Stimulated activated CD4-positive, alpha-beta T cell treated with anti-CD3 and anti-CD28 coated beads, Interleukin-2, amount 100 ng/mL, for 24 hours (primary cell): ENCODE measurements around the gene HLX.

Experiments used
- DNase-seq, 2 donors: peaks; one replicate each; pipeline ENCODE4 v3.0.0-alpha.2; 2020

HLX gene

GRCh38 chr1:220896092-220896491 is 16.8 kb downstream of the HLX start:
- DNase-seq = no peak

DNA sequence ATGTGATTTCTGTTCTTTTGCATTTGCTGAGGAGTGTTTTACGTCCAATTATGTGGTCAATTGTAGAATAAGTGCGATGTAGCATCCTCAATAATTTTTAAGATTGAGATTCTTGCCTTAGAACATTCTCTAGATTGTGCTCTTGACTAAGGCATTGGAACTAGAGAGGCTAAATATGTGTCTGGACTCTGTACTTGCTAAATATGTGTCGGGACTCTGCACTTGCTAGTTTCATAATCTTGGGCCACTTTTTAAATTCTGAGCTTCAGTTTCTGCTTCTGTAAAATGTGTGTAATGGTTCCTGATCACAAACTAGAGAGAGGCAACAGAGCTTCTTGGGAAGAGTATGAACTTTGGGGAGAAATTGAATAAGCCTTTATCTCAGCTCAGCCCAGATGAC is 21.6 kb downstream of the HLX start:
- DNase-seq = no peak

- no peak for DNase-seq
Measured at GRCh38 chr1:220901881-220902280, 22.6 kb downstream of the HLX start.

- DNase-seq = no peak
Measured at GRCh38 chr1:220902916-220903315, 23.7 kb downstream of the HLX start.

DNA sequence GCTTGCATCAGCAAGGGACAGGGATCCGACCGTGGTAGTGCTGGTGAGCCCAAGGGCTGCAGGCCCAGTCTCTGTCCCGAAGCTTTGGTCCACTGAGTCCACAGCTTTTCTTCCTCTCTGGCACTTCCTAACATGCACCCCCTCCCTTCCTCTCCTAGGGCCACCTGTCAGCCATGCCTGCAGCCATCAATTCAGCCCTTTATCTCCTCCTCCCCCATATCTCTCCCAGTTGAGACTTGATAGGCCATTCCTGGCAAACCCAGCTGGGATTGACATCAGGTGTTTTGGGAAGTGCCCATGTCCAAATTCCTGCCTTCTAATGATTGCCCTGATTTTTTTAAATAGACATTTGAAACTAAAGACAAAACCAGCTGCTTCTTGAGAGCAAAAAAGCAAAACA is 25.6 kb downstream of the HLX start:
- DNase-seq = no peak

GRCh38 chr1:220905650-220906560 is 26.7 kb downstream of the HLX start:
- no peak for DNase-seq

- no peak for DNase-seq
Measured at GRCh38 chr1:220906561-220907334, 27.5 kb downstream of the HLX start.

DNA sequence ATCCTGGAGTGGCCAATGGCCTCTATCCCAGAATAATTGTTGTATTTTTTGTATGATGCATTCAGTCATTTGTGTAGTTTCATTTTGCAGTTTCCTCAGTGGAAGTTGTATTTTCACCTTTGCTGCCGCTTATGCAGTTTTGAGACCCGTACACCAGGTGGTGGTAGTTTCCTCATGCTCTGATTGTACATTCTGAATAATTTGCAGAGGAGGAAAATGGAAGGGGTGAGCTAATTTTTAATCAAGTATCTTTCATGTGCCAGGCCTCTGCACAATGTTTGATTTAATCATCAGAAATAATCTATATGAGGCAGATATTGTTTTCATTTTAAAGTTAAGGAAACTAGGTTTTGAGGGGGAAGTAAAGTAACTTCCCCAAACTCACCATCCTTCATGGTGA is 29.5 kb downstream of the HLX start:
- no peak for DNase-seq

DNA sequence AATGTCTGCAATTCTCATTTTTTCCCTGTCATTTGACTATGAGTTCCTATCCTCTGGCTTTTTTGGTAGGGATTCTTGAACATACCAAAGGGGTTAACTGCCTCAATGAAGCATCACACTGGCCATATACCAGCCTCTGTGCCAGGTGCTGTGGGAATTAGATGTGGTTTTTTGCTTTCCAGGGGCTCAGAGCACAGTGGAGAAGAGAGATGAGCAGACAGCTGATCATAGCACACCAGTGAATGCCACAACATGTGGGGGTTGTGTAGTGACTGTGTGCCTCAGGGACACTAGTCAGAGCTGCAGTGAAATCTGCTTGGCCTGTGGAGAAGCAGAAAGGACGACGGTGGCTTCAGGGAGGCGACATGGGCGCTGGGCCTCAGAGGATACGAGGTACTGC is 30.8 kb downstream of the HLX start:
- DNase-seq = no peak

GRCh38 chr1:220914283-220915116 is 35.3 kb downstream of the HLX start:
- DNase-seq = no peak

- no peak for DNase-seq
Measured at GRCh38 chr1:220915117-220915440, 35.8 kb downstream of the HLX start.

DNA sequence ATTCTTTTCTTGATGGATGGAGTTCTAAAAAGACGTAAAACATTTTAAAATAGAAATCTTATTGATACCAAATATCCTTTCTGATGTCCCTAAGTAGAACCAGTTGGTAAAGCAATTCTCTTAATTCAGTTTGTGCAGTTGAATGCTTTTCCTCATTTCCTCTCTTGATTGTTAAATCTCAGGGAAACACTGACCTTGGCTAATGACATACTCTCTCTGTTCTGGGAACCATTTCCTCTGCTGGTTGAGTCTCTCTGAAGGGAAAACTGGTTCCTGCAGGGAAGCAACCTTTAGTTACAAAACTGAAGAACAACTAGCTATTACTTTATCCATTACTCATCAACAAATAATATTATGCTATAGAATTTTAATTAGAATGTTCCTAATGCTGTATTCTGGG is 36.7 kb downstream of the HLX start:
- no peak for DNase-seq

- DNase-seq = no peak
Measured at GRCh38 chr1:220917101-220917500, 37.9 kb downstream of the HLX start.

- DNase-seq = no peak
Measured at GRCh38 chr1:220917535-220918209, 38.4 kb downstream of the HLX start.

- no peak for DNase-seq
Measured at GRCh38 chr1:220918285-220918951, 39.2 kb downstream of the HLX start.

- no peak for DNase-seq
Measured at GRCh38 chr1:220920967-220921366, 41.7 kb downstream of the HLX start.

DNA sequence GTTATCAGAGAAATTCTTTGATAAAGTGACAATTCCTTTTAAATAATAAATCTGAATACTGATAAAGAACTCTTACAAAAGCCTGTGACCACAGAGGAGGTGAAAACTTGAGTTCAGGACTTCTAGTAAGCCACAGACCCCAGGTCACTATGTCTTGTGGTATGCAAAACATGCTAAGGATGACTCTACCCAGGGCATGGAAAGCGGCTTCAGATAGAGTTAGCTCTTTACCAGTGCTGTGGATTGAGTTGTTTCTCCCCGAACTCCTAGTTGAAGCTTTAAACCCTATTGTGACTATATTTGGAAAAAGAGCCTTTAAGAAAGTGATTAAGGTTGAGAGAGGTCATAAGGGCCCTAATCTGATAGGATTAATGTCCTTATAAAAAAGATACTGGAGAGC is 42.3 kb downstream of the HLX start:
- DNase-seq = no peak

- no peak for DNase-seq
Measured at GRCh38 chr1:220921971-220922635, 42.9 kb downstream of the HLX start.

DNA sequence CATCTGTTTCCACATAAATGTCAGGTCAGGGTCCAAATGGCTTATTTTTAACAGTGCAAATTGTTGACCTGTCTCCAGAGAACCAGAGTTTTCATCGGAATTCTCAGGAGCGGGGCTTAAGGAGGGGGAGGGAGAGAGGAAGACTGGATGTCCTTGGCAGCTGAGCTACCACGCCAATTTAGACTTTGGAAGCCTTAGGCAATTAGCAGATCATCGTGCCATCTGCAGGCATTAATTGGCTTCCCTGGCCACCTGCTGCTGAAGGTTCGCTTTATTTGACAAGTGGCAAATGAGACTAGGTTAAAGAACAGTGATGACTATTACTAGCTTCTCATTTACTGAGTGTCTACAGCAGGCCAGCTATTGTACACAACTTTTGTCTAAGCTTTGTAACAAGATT is 43.7 kb downstream of the HLX start:
- DNase-seq = no peak

DNA sequence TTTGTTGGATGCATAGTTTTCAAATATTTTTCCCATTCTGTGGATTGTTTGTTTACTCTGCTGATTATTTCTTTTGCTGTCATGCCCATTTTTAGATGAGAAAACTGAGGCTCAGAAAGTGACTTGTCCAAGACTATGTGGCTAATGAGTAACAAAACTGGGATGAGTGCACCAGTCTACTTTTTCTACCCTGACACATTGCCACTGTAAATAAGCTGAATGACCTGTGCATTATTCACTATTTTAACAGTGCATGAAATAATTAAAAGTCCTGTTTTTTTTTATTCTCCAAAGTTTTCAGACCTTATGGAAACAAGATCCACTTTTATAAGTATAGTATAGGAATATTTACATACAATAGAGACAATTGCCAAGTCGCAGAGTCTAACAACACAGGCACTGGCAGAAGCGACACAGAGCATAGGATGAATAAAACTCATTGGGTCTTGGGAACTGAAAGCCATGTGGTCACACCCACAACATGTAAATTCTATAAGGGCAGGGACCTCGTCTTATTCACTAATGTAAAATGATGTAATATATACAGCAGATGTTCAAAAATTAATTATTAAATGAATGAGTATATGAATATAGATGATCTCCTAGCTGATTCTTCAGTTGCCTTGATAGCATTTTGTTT is 45.2 kb downstream of the HLX start:
- DNase-seq = no peak

DNA sequence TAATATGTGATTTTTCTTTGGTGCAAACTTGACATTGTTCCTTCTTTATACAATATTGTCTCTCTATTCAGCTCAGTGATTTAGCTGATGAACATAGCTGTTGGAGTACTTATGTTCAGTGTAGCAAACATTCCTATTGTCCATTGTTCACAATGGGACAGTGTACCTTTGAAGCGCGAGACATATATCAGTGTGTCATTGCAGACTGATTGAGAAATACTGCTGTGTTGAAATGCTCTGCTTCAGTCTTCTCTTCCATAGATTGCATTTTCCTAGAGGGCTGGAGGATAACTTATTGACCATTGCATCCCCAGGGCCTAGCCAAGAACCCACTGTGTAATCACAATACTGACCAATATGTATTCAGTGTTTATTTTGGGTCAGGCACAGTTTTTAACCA is 46.5 kb downstream of the HLX start:
- DNase-seq = no peak
